MM.1S (cell line): Measurements from ENCODE around the gene KCNMA1.

Experiments
- DNase-seq: peaks from one replicate; pipeline ENCODE4 v3.0.0-alpha.2; 2015
- H2AFZ ChIP-seq: fragments of 300-600 bp; sonication (generic); 2 replicates; pipeline ENCODE4 v1.6.0; 2016; ENCODE audit warnings: antibody characterized with exemption, low read length
- H3F3A ChIP-seq: fragments of 300-600 bp; sonication (generic); 2 replicates; pipeline ENCODE4 v1.6.1; 2016; ENCODE audit warnings: mild to moderate bottlenecking, antibody characterized with exemption, low read length, moderate library complexity, mixed read lengths; ENCODE audit not compliant: insufficient read depth
- H3K27ac ChIP-seq: fragments of 300-600 bp; sonication (generic); 2 replicates; pipeline ENCODE4 v1.5.1; 2016; ENCODE audit warnings: mild to moderate bottlenecking, low read length
- H3K27me3 ChIP-seq: fragments of 300-600 bp; sonication (generic); replicated peaks from 2 replicates; pipeline ENCODE4 v1.6.0; 2016; ENCODE audit warnings: low read length; ENCODE audit not compliant: insufficient read depth
- H3K36me3 ChIP-seq: fragments of 300-600 bp; sonication (generic); replicated peaks from 2 replicates; pipeline ENCODE4 v1.6.1; 2016; ENCODE audit warnings: mild to moderate bottlenecking, low read length, mixed read lengths; ENCODE audit not compliant: insufficient read depth
- H3K4me1 ChIP-seq: fragments of 300-600 bp; sonication (generic); 2 replicates; pipeline ENCODE4 v1.6.1; 2016; ENCODE audit warnings: low read length, mixed read lengths
- H3K4me2 ChIP-seq: fragments of 300-600 bp; sonication (generic); 2 replicates; pipeline ENCODE4 v1.6.0; 2016; ENCODE audit warnings: low read depth, low read length
- H3K4me3 ChIP-seq: fragments of 300-600 bp; sonication (generic); 2 replicates; pipeline ENCODE4 v1.5.1; 2016; ENCODE audit warnings: low read length, mixed read lengths
- H3K79me2 ChIP-seq: fragments of 300-600 bp; sonication (generic); 2 replicates; pipeline ENCODE4 v1.6.1; 2016; ENCODE audit warnings: mixed run types, low read length, mixed read lengths
- H3K9ac ChIP-seq: fragments of 300-600 bp; sonication (generic); 2 replicates; pipeline ENCODE4 v1.6.1; 2016; ENCODE audit warnings: low read length, mixed read lengths
- H3K9me2 ChIP-seq: fragments of 300-600 bp; sonication (generic); replicated peaks from 2 replicates; pipeline ENCODE4 v1.6.1; 2016; ENCODE audit warnings: mild to moderate bottlenecking, low read length, mixed read lengths; ENCODE audit not compliant: insufficient read depth
- H3K9me3 ChIP-seq: fragments of 300-600 bp; sonication (generic); replicated peaks from 2 replicates; pipeline ENCODE4 v1.6.1; 2016; ENCODE audit warnings: mild to moderate bottlenecking, low read length, mixed read lengths; ENCODE audit not compliant: insufficient read depth
- H4K20me1 ChIP-seq: fragments of 300-600 bp; sonication (generic); 2 replicates; pipeline ENCODE4 v1.6.1; 2016; ENCODE audit warnings: mild to moderate bottlenecking, low read length, moderate library complexity, mixed read lengths; ENCODE audit not compliant: insufficient read depth
- EZH2 ChIP-seq: fragments of 300-600 bp; sonication (generic); optimal IDR thresholded peaks from 2 replicates; pipeline ENCODE3; 2017; ENCODE audit warnings: low read depth, mild to moderate bottlenecking, antibody characterized with exemption, low read length, mixed read lengths
- EZH2phosphoT487 ChIP-seq: fragments of 300-600 bp; sonication (generic); IDR thresholded peaks from 2 replicates; pipeline ENCODE4 v1.6.1; 2018; ENCODE audit warnings: antibody characterized with exemption, low read length
- TF ChIP-seq, protein P1 (sequence below): fragments of 300-600 bp; sonication (generic); IDR thresholded peaks from 2 replicates; pipeline ENCODE4 v1.5.1; 2016; ENCODE audit warnings: antibody characterized with exemption, low read length, mixed read lengths

Gene KCNMA1

DNA sequence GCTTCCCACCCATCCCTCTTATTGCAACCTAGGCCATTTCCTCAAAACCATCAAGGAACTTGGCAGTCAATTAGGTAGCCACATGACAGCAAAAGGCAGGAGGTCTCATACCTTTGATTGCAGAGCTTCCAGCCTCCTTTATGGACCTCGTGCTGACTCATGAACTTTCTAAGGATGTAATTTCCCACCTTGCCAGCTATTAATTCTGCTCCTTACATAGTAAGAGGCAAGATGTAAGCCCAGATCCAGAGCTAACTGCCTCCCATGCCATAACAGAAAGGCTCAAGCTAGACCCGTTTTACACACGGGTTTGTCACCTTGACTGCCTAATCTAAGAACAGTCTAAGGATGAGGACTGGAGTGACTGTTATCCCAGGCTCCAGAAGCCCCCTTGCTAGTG, 565.7 kb downstream of the KCNMA1 start:
- no peak for TF ChIP-seq EZH2
- no peak for TF ChIP-seq EZH2phosphoT487
- TF ChIP-seq, protein P1, sequence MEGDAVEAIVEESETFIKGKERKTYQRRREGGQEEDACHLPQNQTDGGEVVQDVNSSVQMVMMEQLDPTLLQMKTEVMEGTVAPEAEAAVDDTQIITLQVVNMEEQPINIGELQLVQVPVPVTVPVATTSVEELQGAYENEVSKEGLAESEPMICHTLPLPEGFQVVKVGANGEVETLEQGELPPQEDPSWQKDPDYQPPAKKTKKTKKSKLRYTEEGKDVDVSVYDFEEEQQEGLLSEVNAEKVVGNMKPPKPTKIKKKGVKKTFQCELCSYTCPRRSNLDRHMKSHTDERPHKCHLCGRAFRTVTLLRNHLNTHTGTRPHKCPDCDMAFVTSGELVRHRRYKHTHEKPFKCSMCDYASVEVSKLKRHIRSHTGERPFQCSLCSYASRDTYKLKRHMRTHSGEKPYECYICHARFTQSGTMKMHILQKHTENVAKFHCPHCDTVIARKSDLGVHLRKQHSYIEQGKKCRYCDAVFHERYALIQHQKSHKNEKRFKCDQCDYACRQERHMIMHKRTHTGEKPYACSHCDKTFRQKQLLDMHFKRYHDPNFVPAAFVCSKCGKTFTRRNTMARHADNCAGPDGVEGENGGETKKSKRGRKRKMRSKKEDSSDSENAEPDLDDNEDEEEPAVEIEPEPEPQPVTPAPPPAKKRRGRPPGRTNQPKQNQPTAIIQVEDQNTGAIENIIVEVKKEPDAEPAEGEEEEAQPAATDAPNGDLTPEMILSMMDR: no peak
- H3K79me2 ChIP-seq: no peaks in the 10 kb centered on the region
- no peak for DNase-seq
- H3K4me1 ChIP-seq: no peaks in the 10 kb centered on the region
- H3F3A ChIP-seq: no peaks in the 10 kb centered on the region
- no peak overlapping the region for H3K9ac ChIP-seq
- H3K27ac ChIP-seq: no peak overlapping the region
- H3K4me3 ChIP-seq: no peak overlapping the region
- H3K27me3 ChIP-seq: no peaks in the 10 kb centered on the region; the same call in 1 of the 2 replicates
- no peaks in the 10 kb centered on the region for H3K9me2 ChIP-seq
- no peak overlapping the region for H2AFZ ChIP-seq
- no peaks in the 10 kb centered on the region for H4K20me1 ChIP-seq
- no peaks in the 10 kb centered on the region for H3K36me3 ChIP-seq
- no peaks in the 10 kb centered on the region for H3K9me3 ChIP-seq
- no peak overlapping the region for H3K4me2 ChIP-seq

DNA sequence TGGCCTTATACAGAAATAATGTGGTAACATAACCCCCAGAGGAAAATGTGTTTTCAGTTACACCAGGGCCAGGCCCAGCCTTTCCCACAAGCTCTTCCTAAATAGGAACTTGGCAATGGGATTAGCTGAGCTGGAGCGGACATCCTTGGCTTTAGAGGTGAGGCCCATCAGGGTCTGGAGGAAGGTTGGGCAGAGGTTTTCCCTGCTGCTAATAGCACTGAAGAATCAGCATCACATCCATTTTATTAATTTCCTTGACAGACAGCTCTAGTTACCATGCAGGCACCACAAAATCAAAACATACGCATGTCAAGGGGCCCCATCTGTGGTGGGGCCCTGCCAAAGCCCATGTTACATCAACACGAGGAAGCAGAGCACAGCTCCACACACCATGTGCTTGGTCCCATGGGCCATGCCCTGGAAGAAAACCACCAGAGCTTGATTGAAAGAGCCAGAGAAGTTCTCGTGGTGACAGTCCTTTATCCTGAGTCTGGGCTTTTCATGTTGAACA, 566.6 kb downstream of the KCNMA1 start:
- TF ChIP-seq EZH2phosphoT487: no peak
- TF ChIP-seq, protein P1: no peak
- TF ChIP-seq EZH2: no peak
- H3K4me1 ChIP-seq: no peaks in the 10 kb centered on the region
- H3K9me2 ChIP-seq: no peaks in the 10 kb centered on the region
- no peaks in the 10 kb centered on the region for H3F3A ChIP-seq
- no peak overlapping the region for H3K4me2 ChIP-seq
- H3K27me3 ChIP-seq: no peaks in the 10 kb centered on the region; the same call in 1 of the 2 replicates
- H4K20me1 ChIP-seq: no peaks in the 10 kb centered on the region
- no peak overlapping the region for H3K27ac ChIP-seq
- H3K4me3 ChIP-seq: no peak overlapping the region
- no peak for DNase-seq
- no peak overlapping the region for H2AFZ ChIP-seq
- H3K9ac ChIP-seq: no peak overlapping the region
- no peaks in the 10 kb centered on the region for H3K79me2 ChIP-seq
- H3K36me3 ChIP-seq: no peaks in the 10 kb centered on the region
- H3K9me3 ChIP-seq: no peaks in the 10 kb centered on the region

DNA sequence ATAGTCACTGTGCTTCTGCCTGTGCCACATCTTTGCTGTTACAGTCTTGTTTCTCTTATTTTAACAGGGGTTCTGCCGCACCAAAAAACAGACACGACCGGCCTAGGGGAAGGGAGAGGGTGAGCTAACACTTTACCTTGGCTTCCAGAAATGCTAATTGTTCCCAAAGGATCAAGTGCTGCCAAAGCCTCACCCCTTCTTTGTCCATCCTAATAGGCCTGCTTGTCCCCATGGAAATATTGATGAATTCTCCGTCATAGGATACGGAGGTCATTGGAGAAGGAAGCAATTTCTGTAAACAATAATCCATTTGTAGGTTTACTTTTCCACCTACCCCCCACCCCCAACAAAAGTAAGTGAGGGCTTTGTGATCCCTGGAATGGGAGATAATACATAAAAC, 567.3 kb downstream of the KCNMA1 start:
- Histone ChIP-seq H3K4me1 (no peaks in the 10 kb centered on the region), H3K27me3 (no peaks in the 10 kb centered on the region; the same call in 1 of the 2 replicates), H3K27ac (no peak overlapping the region), H2AFZ (no peak overlapping the region), H3K36me3 (no peaks in the 10 kb centered on the region), H3K79me2 (no peaks in the 10 kb centered on the region), H3K9me3 (no peaks in the 10 kb centered on the region), H3K9me2 (no peaks in the 10 kb centered on the region), H3K9ac (no peak overlapping the region), H3K4me3 (no peak overlapping the region), H3F3A (no peaks in the 10 kb centered on the region), H4K20me1 (no peaks in the 10 kb centered on the region), H3K4me2 (no peak overlapping the region)
- no peak for DNase-seq
- TF ChIP-seq EZH2 (no peak), EZH2phosphoT487 (no peak)
- TF ChIP-seq, protein P1: no peak
